NT2/D1 (cell line): ENCODE results near the gene IMMP2L.

Experiments used
- YY1 ChIP-seq: IDR thresholded peaks from 2 replicates; pipeline ENCODE4 v1.6.1; 2011; ENCODE audit not compliant: insufficient read length, insufficient read depth
- ZNF274 ChIP-seq: IDR thresholded peaks from 2 replicates; pipeline ENCODE4 v1.6.1; 2011; ENCODE audit warnings: mild to moderate bottlenecking, low read depth, low read length

- TF ChIP-seq ZNF274 (no peak), YY1 (no peak)
Observed at GRCh38 chr7:111049971-111050680, 512.2 kb downstream of the IMMP2L start.
